WTC11 (cell line): ENCODE measurements around the gene HDAC7. TPM values are rescaled to one million over a fixed set of nuclear protein-coding genes. Genes with fewer than 3 reads are reported as not detected.

Source experiments
- ATAC-seq: fragments of 200-7000 bp; cut with Tn5 transposase; 2 replicates; pipeline ENCODE4 v1.10.0; 2021; ENCODE audit warnings: mild to moderate bottlenecking, moderate library complexity
- CTCF ChIA-PET: fragments of 300-600 bp; sonication (Branson Sonifier 250); formaldehyde crosslinking; loops from one replicate; lab custom pipeline; 2021; ENCODE audit warnings: antibody characterized with exemption; lab: Charles Lee
- POLR2A ChIA-PET: fragments of 350-600 bp; sonication (Branson Sonifier 250); formaldehyde crosslinking; loops from one replicate; lab custom pipeline; 2021; ENCODE audit warnings: antibody characterized with exemption; lab: Charles Lee
- DNase-seq: peaks from one replicate; pipeline ENCODE4 v3.0.0; 2021; ENCODE audit warnings: low spot score
- H3K27ac Mint-ChIP-seq: 2 replicates; pipeline ENCODE4 v1.8.0; 2021; ENCODE audit warnings: mixed read lengths
- H3K27me3 Mint-ChIP-seq: 2 replicates; pipeline ENCODE4 v1.8.0; 2021; ENCODE audit warnings: low read depth, mild to moderate bottlenecking, moderate library complexity, mixed read lengths
- H3K36me3 Mint-ChIP-seq: 2 replicates; pipeline ENCODE4 v1.8.0; 2021; ENCODE audit warnings: mixed read lengths
- H3K4me1 Mint-ChIP-seq: 2 replicates; pipeline ENCODE4 v1.8.0; 2022; ENCODE audit warnings: mixed read lengths
- H3K4me3 Mint-ChIP-seq: 2 replicates; pipeline ENCODE4 v1.8.0; 2021; ENCODE audit warnings: mild to moderate bottlenecking, moderate library complexity, mixed read lengths
- H3K9me3 Mint-ChIP-seq: 2 replicates; pipeline ENCODE4 v1.8.0; 2021; ENCODE audit warnings: mixed read lengths
- AFF4 ChIP-seq: sonication (generic); formaldehyde crosslinking; IDR thresholded peaks from 2 replicates; pipeline ENCODE4 v1.8.1; 2023; ENCODE audit warnings: mild to moderate bottlenecking, missing genetic modification reagents, borderline replicate concordance
- MAX ChIP-seq: sonication (generic); formaldehyde crosslinking; IDR thresholded peaks from 2 replicates; pipeline ENCODE4 v1.8.0; 2022; ENCODE audit warnings: mild to moderate bottlenecking, missing genetic modification reagents
- NFE2L1 ChIP-seq: sonication (generic); formaldehyde crosslinking; IDR thresholded peaks from 2 replicates; pipeline ENCODE4 v1.8.1; 2023; ENCODE audit warnings: missing genetic modification reagents
- NFYB ChIP-seq: sonication (generic); formaldehyde crosslinking; conservative IDR thresholded peaks from 2 replicates; pipeline ENCODE4 v1.8.0; 2022; ENCODE audit warnings: low read depth, missing genetic modification reagents
- OVOL2 ChIP-seq: fragments of 250-450 bp; sonication (Bioruptor Pico); IDR thresholded peaks from 2 replicates; pipeline ENCODE4 v1.9.0; 2021; ENCODE audit warnings: mild to moderate bottlenecking, borderline replicate concordance
- RELA ChIP-seq: sonication (generic); formaldehyde crosslinking; IDR thresholded peaks from 2 replicates; pipeline ENCODE4 v1.8.1; 2022; ENCODE audit warnings: missing genetic modification reagents, mild to moderate bottlenecking, borderline replicate concordance
- RORB ChIP-seq: fragments of 250-450 bp; sonication (Bioruptor Pico); IDR thresholded peaks from 2 replicates; pipeline ENCODE4 v1.9.0; 2021; ENCODE audit warnings: mild to moderate bottlenecking
- TEAD1 ChIP-seq: sonication (generic); formaldehyde crosslinking; IDR thresholded peaks from 2 replicates; pipeline ENCODE4 v1.8.0; 2022; ENCODE audit warnings: mild to moderate bottlenecking, missing genetic modification reagents
- ZNF121 ChIP-seq: sonication (generic); formaldehyde crosslinking; IDR thresholded peaks from 2 replicates; pipeline ENCODE4 v1.8.0; 2023; ENCODE audit warnings: missing genetic modification reagents
- ZNF396 ChIP-seq: fragments of 250-450 bp; sonication (Bioruptor Pico); IDR thresholded peaks from 2 replicates; pipeline ENCODE4 v1.8.0; 2021; ENCODE audit warnings: mild to moderate bottlenecking, moderate library complexity, borderline replicate concordance
- ZNF416 ChIP-seq: fragments of 250-450 bp; sonication (Bioruptor Pico); IDR thresholded peaks from 2 replicates; pipeline ENCODE4 v1.9.0; 2021; ENCODE audit warnings: mild to moderate bottlenecking, inconsistent platforms
- ZNF423 ChIP-seq: fragments of 250-450 bp; sonication (Bioruptor Pico); IDR thresholded peaks from 2 replicates; pipeline ENCODE4 v2.1.2; 2022; ENCODE audit warnings: mild to moderate bottlenecking, moderate library complexity
- total RNA-seq: library from RNA; stranded (reverse); gene quantifications from 3 replicates; pipeline ENCODE4 v1.2.3, GENCODE V29; 2021
- TF ChIP-seq, protein P1 (sequence below): sonication (generic); formaldehyde crosslinking; IDR thresholded peaks from 2 replicates; pipeline ENCODE4 v1.8.0; 2023; ENCODE audit warnings: mild to moderate bottlenecking, missing genetic modification reagents
- TF ChIP-seq, protein P2 (sequence below): sonication (generic); formaldehyde crosslinking; IDR thresholded peaks from 2 replicates; pipeline ENCODE4 v1.8.1; 2022; ENCODE audit warnings: low read depth, mild to moderate bottlenecking, moderate library complexity, missing genetic modification reagents, borderline replicate concordance
- TF ChIP-seq, protein P3 (sequence below): sonication (generic); formaldehyde crosslinking; IDR thresholded peaks from 2 replicates; pipeline ENCODE4 v1.8.1; 2023; ENCODE audit warnings: mild to moderate bottlenecking, missing genetic modification reagents

Gene HDAC7
- total RNA-seq, 1 experiment from 2014 or later: 111 TPM

DNA sequence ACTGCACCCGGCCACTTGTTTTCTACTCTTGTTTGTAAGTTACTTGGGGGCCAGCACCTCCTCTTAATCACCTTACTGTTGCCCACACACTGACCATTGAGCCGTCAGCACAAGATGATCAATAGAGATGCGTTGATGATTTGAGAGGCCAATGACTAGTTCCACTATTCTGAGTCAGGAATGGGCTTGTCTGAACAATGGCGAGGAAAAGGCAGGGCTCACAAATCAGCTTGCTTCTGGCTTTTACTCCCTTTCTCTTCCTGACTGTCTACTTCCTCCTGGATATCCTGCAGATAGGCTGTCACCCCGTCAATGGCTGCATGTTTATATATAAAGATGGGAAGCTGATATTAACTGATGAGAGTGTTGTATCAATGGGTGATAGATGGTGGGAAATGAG lies 29.1 kb upstream of the HDAC7 start (continued):
- no peak for TF ChIP-seq ZNF396 (CRISPR knock-in tag)
- no peak for TF ChIP-seq OVOL2 (CRISPR knock-in tag)
- TF ChIP-seq, protein P1, sequence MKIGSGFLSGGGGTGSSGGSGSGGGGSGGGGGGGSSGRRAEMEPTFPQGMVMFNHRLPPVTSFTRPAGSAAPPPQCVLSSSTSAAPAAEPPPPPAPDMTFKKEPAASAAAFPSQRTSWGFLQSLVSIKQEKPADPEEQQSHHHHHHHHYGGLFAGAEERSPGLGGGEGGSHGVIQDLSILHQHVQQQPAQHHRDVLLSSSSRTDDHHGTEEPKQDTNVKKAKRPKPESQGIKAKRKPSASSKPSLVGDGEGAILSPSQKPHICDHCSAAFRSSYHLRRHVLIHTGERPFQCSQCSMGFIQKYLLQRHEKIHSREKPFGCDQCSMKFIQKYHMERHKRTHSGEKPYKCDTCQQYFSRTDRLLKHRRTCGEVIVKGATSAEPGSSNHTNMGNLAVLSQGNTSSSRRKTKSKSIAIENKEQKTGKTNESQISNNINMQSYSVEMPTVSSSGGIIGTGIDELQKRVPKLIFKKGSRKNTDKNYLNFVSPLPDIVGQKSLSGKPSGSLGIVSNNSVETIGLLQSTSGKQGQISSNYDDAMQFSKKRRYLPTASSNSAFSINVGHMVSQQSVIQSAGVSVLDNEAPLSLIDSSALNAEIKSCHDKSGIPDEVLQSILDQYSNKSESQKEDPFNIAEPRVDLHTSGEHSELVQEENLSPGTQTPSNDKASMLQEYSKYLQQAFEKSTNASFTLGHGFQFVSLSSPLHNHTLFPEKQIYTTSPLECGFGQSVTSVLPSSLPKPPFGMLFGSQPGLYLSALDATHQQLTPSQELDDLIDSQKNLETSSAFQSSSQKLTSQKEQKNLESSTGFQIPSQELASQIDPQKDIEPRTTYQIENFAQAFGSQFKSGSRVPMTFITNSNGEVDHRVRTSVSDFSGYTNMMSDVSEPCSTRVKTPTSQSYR (CRISPR knock-in tag): no peak
- TF ChIP-seq, all 79 proteins: peak for 0

DNA sequence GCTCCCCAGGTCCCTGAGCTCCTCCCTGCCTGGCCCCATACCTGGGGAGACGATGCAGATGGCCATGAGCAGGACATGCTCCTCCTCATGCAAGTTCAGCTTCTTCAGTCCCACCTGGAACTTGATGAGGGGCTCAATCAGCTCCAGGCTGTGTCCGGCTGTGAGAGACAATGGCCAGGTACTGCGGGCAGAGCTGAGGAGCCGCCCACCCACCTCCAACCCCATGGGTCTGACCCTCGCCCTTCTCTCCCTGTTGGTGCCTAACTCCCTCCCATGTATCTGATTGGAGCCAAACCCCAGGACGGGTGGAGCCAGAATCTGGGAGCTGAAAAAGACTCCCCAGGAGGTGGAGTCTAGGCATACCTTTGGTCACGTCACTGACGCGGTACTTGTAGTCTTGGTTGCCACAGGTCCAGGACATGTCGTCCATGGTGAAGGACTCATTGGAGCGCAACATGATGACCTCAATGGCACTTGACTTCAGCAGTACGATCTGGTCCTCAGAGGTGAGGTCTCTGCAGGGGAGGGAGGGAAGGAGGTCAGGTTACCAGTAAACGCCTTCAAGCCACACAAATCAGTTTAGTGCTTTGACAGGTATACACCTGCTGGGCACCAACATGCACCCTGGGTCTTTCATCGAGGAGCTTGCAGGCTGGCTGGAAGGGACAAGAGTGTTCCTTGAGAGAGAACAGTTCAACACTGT lies 26.7 kb upstream of the HDAC7 start:
- Mint-ChIP-seq H3K27me3 (peaks cover 2% of the 10 kb centered on the region; the same call in 1 of the 2 replicates), H3K4me1 (peaks cover 27% of the 10 kb centered on the region), H3K4me3 (no peak overlapping the region), H3K9me3 (no peaks in the 10 kb centered on the region), H3K27ac (no peak overlapping the region), H3K36me3 (no peaks in the 10 kb centered on the region)
- ATAC-seq: no peak
- POLR2A ChIA-PET: no interaction called here
- CTCF ChIA-PET: interaction anchor here (1.1 to 2.7 kb wide), 8 partner anchors 8 to 351 kb away, joined by 3 to 19 read pairs (median 5); no protein-coding TSS in a partner anchor
- no peak for DNase-seq
- no peak for TF ChIP-seq RELA (CRISPR knock-in tag)
- TF ChIP-seq ZNF423 (CRISPR knock-in tag): no peak
- TF ChIP-seq ZNF121 (CRISPR knock-in tag): no peak
- no peak for TF ChIP-seq AFF4 (CRISPR knock-in tag)
- no peak for TF ChIP-seq RORB (CRISPR knock-in tag)
- no peak for TF ChIP-seq NFYB
- no peak for TF ChIP-seq ZNF416 (CRISPR knock-in tag)
- TF ChIP-seq, protein P2, sequence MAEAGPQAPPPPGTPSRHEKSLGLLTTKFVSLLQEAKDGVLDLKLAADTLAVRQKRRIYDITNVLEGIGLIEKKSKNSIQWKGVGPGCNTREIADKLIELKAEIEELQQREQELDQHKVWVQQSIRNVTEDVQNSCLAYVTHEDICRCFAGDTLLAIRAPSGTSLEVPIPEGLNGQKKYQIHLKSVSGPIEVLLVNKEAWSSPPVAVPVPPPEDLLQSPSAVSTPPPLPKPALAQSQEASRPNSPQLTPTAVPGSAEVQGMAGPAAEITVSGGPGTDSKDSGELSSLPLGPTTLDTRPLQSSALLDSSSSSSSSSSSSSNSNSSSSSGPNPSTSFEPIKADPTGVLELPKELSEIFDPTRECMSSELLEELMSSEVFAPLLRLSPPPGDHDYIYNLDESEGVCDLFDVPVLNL: no peak
- TF ChIP-seq, protein P3, sequence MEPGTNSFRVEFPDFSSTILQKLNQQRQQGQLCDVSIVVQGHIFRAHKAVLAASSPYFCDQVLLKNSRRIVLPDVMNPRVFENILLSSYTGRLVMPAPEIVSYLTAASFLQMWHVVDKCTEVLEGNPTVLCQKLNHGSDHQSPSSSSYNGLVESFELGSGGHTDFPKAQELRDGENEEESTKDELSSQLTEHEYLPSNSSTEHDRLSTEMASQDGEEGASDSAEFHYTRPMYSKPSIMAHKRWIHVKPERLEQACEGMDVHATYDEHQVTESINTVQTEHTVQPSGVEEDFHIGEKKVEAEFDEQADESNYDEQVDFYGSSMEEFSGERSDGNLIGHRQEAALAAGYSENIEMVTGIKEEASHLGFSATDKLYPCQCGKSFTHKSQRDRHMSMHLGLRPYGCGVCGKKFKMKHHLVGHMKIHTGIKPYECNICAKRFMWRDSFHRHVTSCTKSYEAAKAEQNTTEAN (CRISPR knock-in tag): no peak
- no peak for TF ChIP-seq TEAD1

- no peak for ATAC-seq
- Mint-ChIP-seq H3K4me3 (no peak overlapping the region), H3K36me3 (no peaks in the 10 kb centered on the region), H3K4me1 (peaks cover 15% of the 10 kb centered on the region), H3K27ac (no peak overlapping the region), H3K9me3 (no peaks in the 10 kb centered on the region), H3K27me3 (peaks cover 2% of the 10 kb centered on the region; the same call in 1 of the 2 replicates)
- ChIA-PET POLR2A (no interaction called here), CTCF (interaction anchor here (1.8 kb wide), 1 partner anchor 65 kb away, joined by 4 read pairs; no protein-coding TSS in a partner anchor)
- no peak for DNase-seq
- no peak for TF ChIP-seq MAX
- no peak for TF ChIP-seq NFE2L1 (CRISPR knock-in tag)
Measured at GRCh38 chr12:47845081-47845480, 25.4 kb upstream of the HDAC7 start.
